ENCODE results near the gene TMA7. TPM values are rescaled to one million over a fixed set of nuclear protein-coding genes. Genes with fewer than 3 reads are reported as not detected.

TMA7 gene
- total and polyA plus RNA-seq, 9 of the 15 experiments (the other 6 are each of a cell fraction or from before 2014, with no cell fraction given), result 209 to 1,003 (median 486) TPM

- TF ChIP-seq ZBTB11 (CRISPR knock-in tag; IDR thresholded peaks at IDR 0.05), result peak in 2 of 3 experiments; percentile 46 to 52; a peak in 1 of 6 replicates
- no peak for TF ChIP-seq ZNF311 (CRISPR knock-in tag; IDR thresholded peaks at IDR 0.05)
- TF ChIP-seq ZKSCAN8 (CRISPR knock-in tag; IDR thresholded peaks at IDR 0.05), result no peak
- TF ChIP-seq ZNF23 (CRISPR knock-in tag; IDR thresholded peaks at IDR 0.05), result no peak
- no peak for TF ChIP-seq HDAC3 (IDR thresholded peaks at IDR 0.05; ENCODE audit: borderline replicate concordance, partially characterized antibody)
- TF ChIP-seq ZNF239 (CRISPR knock-in tag; IDR thresholded peaks at IDR 0.05), result no peak
- TF ChIP-seq NRF1 (conservative IDR thresholded peaks at IDR 0.05 in 1 of 2, IDR thresholded peaks at IDR 0.05 in 1 of 2), result peak; percentile 40 to 49; a peak in 3 of 4 replicates
- TF ChIP-seq BCLAF1 (IDR thresholded peaks at IDR 0.05; ENCODE audit: borderline replicate concordance in 1 of 2, control insufficient read depth in 1 of 2, low read depth in 2 of 2, low read length in 1 of 2), result no peak
- TF ChIP-seq CHCHD3 (CRISPR knock-in tag; IDR thresholded peaks at IDR 0.05), result no peak
- no peak for TF ChIP-seq RBM39 (optimal IDR thresholded peaks at IDR 0.05; ENCODE audit: low read depth, low read length)
- TF ChIP-seq CHD2 (IDR thresholded peaks at IDR 0.05; ENCODE audit: low read depth, low read length), result peak; percentile 39; the same call in 1 of the 2 replicates
- TF ChIP-seq ESRRB (CRISPR knock-in tag; IDR thresholded peaks at IDR 0.05; ENCODE audit: borderline replicate concordance), result no peak
- TF ChIP-seq CBX2 (IDR thresholded peaks at IDR 0.05; ENCODE audit: insufficient read depth, low read length, poor library complexity, severe bottlenecking), result no peak
- 0 out of 2 replicates have a peak, but pooled peaks have one; percentile 25 for TF ChIP-seq ZNF740 (CRISPR knock-in tag; IDR thresholded peaks at IDR 0.05)
- TF ChIP-seq ZNF740 (tag; IDR thresholded peaks at IDR 0.05), result no peak
- no peak for TF ChIP-seq ZFP91 (CRISPR knock-in tag; IDR thresholded peaks at IDR 0.05)
- TF ChIP-seq ZNF12 (CRISPR knock-in tag; IDR thresholded peaks at IDR 0.05), result no peak
Observed at GRCh38 chr3:48439820-48440589, at the start of gene TMA7, which contains the start of gene CCDC51 (continued).

Measured in K562 (cell line).